Adrenal gland (tissue), 12 donors: ENCODE measurements around the gene CRACR2A. TPM values are rescaled to one million over a fixed set of nuclear protein-coding genes. Genes with fewer than 3 reads are reported as not detected.

ENCODE experiments used
- DNase-seq, 7 donors: peaks; one replicate each; pipeline ENCODE4 v3.0.0-alpha.2; 2019 to 2020
- H3K27ac ChIP-seq, 5 donors: fragments of 200-600 bp; sonication (generic) in 4 of 5; 1 replicate in 3 of 5; 2 replicates in 2 of 5; pipeline versions ENCODE4 v1.5.1 to v1.8.0; 2016 to 2020; ENCODE audit warnings: mild to moderate bottlenecking in 1 of 5
- H3K27me3 ChIP-seq: fragments of 200-600 bp; 2 replicates; pipeline ENCODE4 v1.8.0; 2021
- H3K36me3 ChIP-seq, 2 donors: fragments of 200-600 bp; replicated peaks in 1 of 2; 1 replicate in 1 of 2; 2 replicates in 1 of 2; pipeline versions ENCODE4 v1.5.1 to v1.8.0; 2018 to 2022
- H3K4me1 ChIP-seq, 2 donors: fragments of 200-600 bp; replicated peaks in 1 of 2; 1 replicate in 1 of 2; 2 replicates in 1 of 2; pipeline versions ENCODE4 v1.5.1 to v1.8.0; 2018 to 2021
- H3K4me3 ChIP-seq, 4 donors: fragments of 200-600 bp; sonication (generic) in 3 of 4; one replicate each; pipeline ENCODE4 v1.5.1; 2016 to 2018
- H3K9me3 ChIP-seq, 3 donors: fragments of 200-600 bp; sonication (generic) in 1 of 3; replicated peaks in 1 of 3; 1 replicate in 2 of 3; 2 replicates in 1 of 3; pipeline versions ENCODE4 v1.5.1 to v1.8.0; 2016 to 2021
- POLR2A ChIP-seq, 2 donors: fragments of 450-650 bp; IDR thresholded peaks; one replicate each; pipeline ENCODE4 v1.6.1; 2017; ENCODE audit warnings: antibody characterized with exemption in 2 of 2, mild to moderate bottlenecking in 2 of 2, moderate library complexity in 1 of 2
- WGBS, 4 donors: extraction: QIAGEN DNeasy Blood & Tissue Kit in 2 of 4; methylation state at CpG; one replicate each; pipeline versions ENCODE4 v1.1.5 to v1.1.7; 2013 to 2017; 5-methylcytosine and 5-hydroxymethylcytosine counted together
- intact Hi-C, 2 donors: fragments of 100-400 bp; cut with DNase I; formaldehyde crosslinking; loops; one replicate each; pipeline versions ENCODE4 v1.14.1 to v1.15.0; 2022 to 2023
- polyA plus RNA-seq, 3 donors: library from polyadenylated mRNA; stranded (reverse); fragments of 200-250 nt in 2 of 3; fragments of 350-450 nt in 1 of 3; fragmentation: Illumina TruSeq in 1 of 3; extraction: RNeasy Lipid Tissue Mini Kit (QIAGEN cat#74804) in 1 of 3; gene quantifications; one replicate each; pipeline ENCODE4 v1.2.3, GENCODE V29; 2013 to 2014
- total RNA-seq, 9 donors: library from RNA; depleted of rRNA in 4 of 9; stranded (reverse); fragments of >200 nt in 4 of 9; fragments of 120-200 nt in 1 of 9; fragmentation: NEBNext Ultra II Directional in 1 of 9; extraction: Animal tissue kit (Norgen Biotek cat#: 25700) in 1 of 9; gene quantifications; one replicate each; pipeline versions ENCODE4 v1.1.0 to v1.2.4, GENCODE V29; 2013 to 2023
- TF ChIP-seq, protein P1 (sequence below), 6 experiments: fragments of 450-650 bp in 4 of 6; fragments of 200-600 bp in 2 of 6; sonication (generic) in 1 of 6; IDR thresholded peaks; 1 replicate in 5 of 6; 2 replicates in 1 of 6; pipeline versions ENCODE4 v1.5.1 to v1.8.0; 2016 to 2021; ENCODE audit warnings: antibody characterized with exemption in 6 of 6, mild to moderate bottlenecking in 2 of 6, moderate library complexity in 1 of 6
- donor health status: healthy with polysubstance abuse.
- donor health status: Bipolar disorder and iron deficiency.
- donor health status: DM: yes; HTN: yes; CAD: no.
- donor health status: DM: no; HTN: no; CAD: no.
- donor health status: DM: no; HTN: no; CAD: no.
- donor health status: DM: yes; HTN: yes; CAD: no.

Gene CRACR2A
- total and polyA plus RNA-seq, 12 donors = 0.50 to 3.5 (median 2.0) TPM

DNA sequence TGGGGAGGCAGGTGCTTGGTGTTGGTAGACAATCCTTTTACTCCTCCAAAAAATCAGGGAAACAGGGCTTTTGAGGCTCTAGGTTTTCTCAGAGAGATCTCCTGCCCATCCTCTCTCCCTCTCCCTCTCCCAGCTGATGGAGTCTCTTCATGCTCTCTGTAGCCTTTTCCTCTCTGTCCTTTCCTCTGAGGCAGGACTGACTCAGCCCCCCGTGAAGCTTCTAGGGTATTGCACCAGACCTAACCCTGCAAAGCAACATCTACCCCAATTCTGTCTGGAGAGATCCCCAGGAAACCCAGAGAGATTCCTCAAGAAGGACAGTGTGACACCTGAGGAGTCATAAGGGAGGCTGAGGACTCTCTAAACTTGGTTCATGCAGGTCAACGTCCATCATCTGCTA is 66.4 kb downstream of the CRACR2A start:
- Histone ChIP-seq H3K27ac (no peak overlapping the region), H3K27me3 (no peaks in the 10 kb centered on the region), H3K36me3 (no peaks in the 10 kb centered on the region), H3K4me1 (no peaks in the 10 kb centered on the region), H3K9me3 (peaks cover 0 to 7% (median 0%) of the 10 kb centered on the region in 3 donors), H3K4me3 (no peak overlapping the region)
- intact Hi-C loops = no loop called here
- no peak for DNase-seq
- TF ChIP-seq, protein P1, sequence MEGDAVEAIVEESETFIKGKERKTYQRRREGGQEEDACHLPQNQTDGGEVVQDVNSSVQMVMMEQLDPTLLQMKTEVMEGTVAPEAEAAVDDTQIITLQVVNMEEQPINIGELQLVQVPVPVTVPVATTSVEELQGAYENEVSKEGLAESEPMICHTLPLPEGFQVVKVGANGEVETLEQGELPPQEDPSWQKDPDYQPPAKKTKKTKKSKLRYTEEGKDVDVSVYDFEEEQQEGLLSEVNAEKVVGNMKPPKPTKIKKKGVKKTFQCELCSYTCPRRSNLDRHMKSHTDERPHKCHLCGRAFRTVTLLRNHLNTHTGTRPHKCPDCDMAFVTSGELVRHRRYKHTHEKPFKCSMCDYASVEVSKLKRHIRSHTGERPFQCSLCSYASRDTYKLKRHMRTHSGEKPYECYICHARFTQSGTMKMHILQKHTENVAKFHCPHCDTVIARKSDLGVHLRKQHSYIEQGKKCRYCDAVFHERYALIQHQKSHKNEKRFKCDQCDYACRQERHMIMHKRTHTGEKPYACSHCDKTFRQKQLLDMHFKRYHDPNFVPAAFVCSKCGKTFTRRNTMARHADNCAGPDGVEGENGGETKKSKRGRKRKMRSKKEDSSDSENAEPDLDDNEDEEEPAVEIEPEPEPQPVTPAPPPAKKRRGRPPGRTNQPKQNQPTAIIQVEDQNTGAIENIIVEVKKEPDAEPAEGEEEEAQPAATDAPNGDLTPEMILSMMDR (IDR thresholded peaks at IDR 0.05) = no peak
- TF ChIP-seq POLR2A (IDR thresholded peaks at IDR 0.05) = no peak
- 73 to 96% (median 84%) methylated on average over 2 of the region's 2 CpGs for WGBS, 4 donors

- WGBS, 4 donors = 67 to 77% (median 76%) methylated on average over 1 of the region's 1 CpG
- H3K36me3 ChIP-seq = no peaks in the 10 kb centered on the region
- no peaks in the 10 kb centered on the region for H3K4me1 ChIP-seq
- no peak for DNase-seq
- no peak for TF ChIP-seq POLR2A (IDR thresholded peaks at IDR 0.05)
- TF ChIP-seq, protein P1 (IDR thresholded peaks at IDR 0.05) = no peak
- intact Hi-C loops = no loop called here
- H3K9me3 ChIP-seq = peaks cover 0 to 7% (median 0%) of the 10 kb centered on the region in 3 donors
- H3K27ac ChIP-seq = no peak overlapping the region
- H3K27me3 ChIP-seq = no peaks in the 10 kb centered on the region
- H3K4me3 ChIP-seq = no peak overlapping the region
These were observed 67.1 kb downstream of the CRACR2A start for GRCh38 chr12:3685830-3686229.

DNA sequence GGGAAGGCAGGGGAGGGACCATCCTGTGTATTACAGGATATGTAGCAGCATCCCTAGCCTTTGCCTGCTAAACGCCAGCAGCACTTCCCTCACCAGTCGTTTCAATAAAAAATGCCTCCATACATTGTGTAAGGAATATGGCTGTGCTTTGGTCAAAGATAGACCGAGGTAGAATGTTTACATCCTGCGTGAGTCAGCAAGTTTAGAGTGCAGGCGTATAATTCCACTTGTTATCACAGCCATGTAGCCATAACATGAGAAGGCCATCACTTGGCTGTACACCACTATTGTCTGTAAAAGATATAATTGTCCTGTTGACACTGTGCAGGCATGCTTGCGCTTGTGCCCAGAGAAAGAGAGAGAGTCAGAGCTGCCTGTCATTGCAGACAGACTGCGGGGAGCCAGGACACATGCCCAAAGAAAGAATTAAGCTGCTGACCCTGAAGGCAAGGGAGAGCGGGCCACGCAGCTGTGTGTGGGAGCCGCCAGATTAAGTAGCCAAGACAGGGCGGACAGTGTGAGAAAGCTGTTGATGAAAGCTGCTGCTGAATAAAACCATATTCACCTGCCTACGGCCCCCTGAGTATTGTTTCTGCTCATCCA is 68.4 kb downstream of the CRACR2A start:
- TF ChIP-seq, protein P1 (IDR thresholded peaks at IDR 0.05) = no peak
- no peak for TF ChIP-seq POLR2A (IDR thresholded peaks at IDR 0.05)
- WGBS, 4 donors = 73 to 86% (median 82%) methylated on average over 11 to 12 of the region's 12 CpGs
- DNase-seq = no peak
- intact Hi-C loops = no loop called here
- no peaks in the 10 kb centered on the region for H3K36me3 ChIP-seq
- no peak overlapping the region for H3K27ac ChIP-seq
- H3K27me3 ChIP-seq = no peaks in the 10 kb centered on the region
- no peaks in the 10 kb centered on the region for H3K4me1 ChIP-seq
- no peak overlapping the region for H3K4me3 ChIP-seq
- no peaks in the 10 kb centered on the region for H3K9me3 ChIP-seq

- H3K27ac ChIP-seq = no peak overlapping the region
- WGBS, 4 donors = 70 to 87% (median 84%) methylated on average over 4 of the region's 4 CpGs
- H3K9me3 ChIP-seq = no peaks in the 10 kb centered on the region
- intact Hi-C loops = no loop called here
- TF ChIP-seq, protein P1 (IDR thresholded peaks at IDR 0.05) = no peak
- TF ChIP-seq POLR2A (IDR thresholded peaks at IDR 0.05) = no peak
- no peak overlapping the region for H3K4me3 ChIP-seq
- DNase-seq = no peak
- H3K4me1 ChIP-seq = no peaks in the 10 kb centered on the region
- no peaks in the 10 kb centered on the region for H3K36me3 ChIP-seq
- no peaks in the 10 kb centered on the region for H3K27me3 ChIP-seq
These were observed 69.2 kb downstream of the CRACR2A start for GRCh38 chr12:3683670-3684069.
